OCI-LY1 (cell line): ENCODE measurements around the gene BZW2.

ENCODE experiments used
- EZH2 ChIP-seq: fragments of 200-600 bp; sonication (generic), shearing (Covaris generic); IDR thresholded peaks from 2 replicates; pipeline ENCODE4 v1.8.0; 2017; ENCODE audit warnings: borderline replicate concordance, mixed run types, mild to moderate bottlenecking, antibody characterized with exemption, low read length, moderate library complexity, mixed read lengths
- TF ChIP-seq, protein P1 (sequence below): fragments of 200-600 bp; sonication (generic), shearing (Covaris generic); IDR thresholded peaks from 2 replicates; pipeline ENCODE4 v1.5.1; 2017; ENCODE audit warnings: mild to moderate bottlenecking, antibody characterized with exemption, low read length, moderate library complexity, mixed read lengths

DNA sequence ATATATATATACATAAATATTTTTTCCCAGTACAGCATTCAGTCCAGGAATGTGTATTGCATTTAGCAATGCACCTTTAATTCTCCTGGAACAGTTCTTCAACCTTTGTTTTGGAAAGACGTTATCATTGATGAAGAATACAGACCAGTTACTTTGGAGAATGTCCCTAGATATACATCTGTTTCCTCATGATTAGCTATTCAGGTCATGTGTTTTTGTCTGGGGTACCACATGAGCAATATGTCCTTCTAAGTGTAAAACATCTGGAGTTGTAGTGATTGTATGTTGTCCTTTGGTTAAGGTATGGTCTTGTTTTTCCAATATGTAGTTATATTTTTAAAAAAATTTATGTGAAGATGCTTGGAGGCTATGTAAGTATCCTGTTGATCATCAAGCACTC lies 10.2 kb downstream of the BZW2 start:
- TF ChIP-seq, protein P1, sequence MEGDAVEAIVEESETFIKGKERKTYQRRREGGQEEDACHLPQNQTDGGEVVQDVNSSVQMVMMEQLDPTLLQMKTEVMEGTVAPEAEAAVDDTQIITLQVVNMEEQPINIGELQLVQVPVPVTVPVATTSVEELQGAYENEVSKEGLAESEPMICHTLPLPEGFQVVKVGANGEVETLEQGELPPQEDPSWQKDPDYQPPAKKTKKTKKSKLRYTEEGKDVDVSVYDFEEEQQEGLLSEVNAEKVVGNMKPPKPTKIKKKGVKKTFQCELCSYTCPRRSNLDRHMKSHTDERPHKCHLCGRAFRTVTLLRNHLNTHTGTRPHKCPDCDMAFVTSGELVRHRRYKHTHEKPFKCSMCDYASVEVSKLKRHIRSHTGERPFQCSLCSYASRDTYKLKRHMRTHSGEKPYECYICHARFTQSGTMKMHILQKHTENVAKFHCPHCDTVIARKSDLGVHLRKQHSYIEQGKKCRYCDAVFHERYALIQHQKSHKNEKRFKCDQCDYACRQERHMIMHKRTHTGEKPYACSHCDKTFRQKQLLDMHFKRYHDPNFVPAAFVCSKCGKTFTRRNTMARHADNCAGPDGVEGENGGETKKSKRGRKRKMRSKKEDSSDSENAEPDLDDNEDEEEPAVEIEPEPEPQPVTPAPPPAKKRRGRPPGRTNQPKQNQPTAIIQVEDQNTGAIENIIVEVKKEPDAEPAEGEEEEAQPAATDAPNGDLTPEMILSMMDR: no peak
- TF ChIP-seq EZH2: no peak
